H1 (cell line): Measurements from ENCODE around the gene IRF4. TPM values are rescaled to one million over a fixed set of nuclear protein-coding genes. Genes with fewer than 3 reads are reported as not detected.

Experiments
- CTCF ChIA-PET: fragments of 300-600 bp; sonication (Branson Sonifier 250); formaldehyde crosslinking; loops from one replicate; lab custom pipeline; 2021; ENCODE audit not compliant: partially characterized antibody; lab: Charles Lee
- POLR2A ChIA-PET: fragments of 300-600 bp; sonication (Branson Sonifier 250); formaldehyde crosslinking; loops from one replicate; lab custom pipeline; 2021; ENCODE audit warnings: inconsistent platforms; ENCODE audit not compliant: partially characterized antibody; lab: Charles Lee
- DNase-seq, 2 experiments: peaks; one replicate each; pipeline versions ENCODE4 v3.0.0 to v3.0.0-alpha.2; 2010 to 2022; ENCODE audit warnings: low spot score in 2 of 2, low read depth in 1 of 2, mixed read lengths in 1 of 2
- FAIRE-seq: peaks from 2 replicates; lab custom pipeline; 2011; peaks lifted over from hg19 to GRCh38; lab: Jason Lieb, UNC
- H2AFZ ChIP-seq: 2 replicates; pipeline ENCODE4 v1.8.1; 2012; ENCODE audit warnings: low read length, inconsistent platforms
- H2AK5ac ChIP-seq: 2 replicates; pipeline ENCODE4 v1.6.1; 2013; ENCODE audit warnings: low read depth, low read length
- H2BK120ac ChIP-seq: replicated peaks from 2 replicates; pipeline ENCODE3; 2013; ENCODE audit warnings: low read depth, low read length, inconsistent platforms
- H2BK12ac ChIP-seq: 2 replicates; pipeline ENCODE4 v1.6.1; 2013; ENCODE audit warnings: low read depth, low read length
- H2BK15ac ChIP-seq: 2 replicates; pipeline ENCODE4 v1.6.1; 2013; ENCODE audit warnings: low read length
- H2BK20ac ChIP-seq: 2 replicates; pipeline ENCODE4 v1.6.1; 2013; ENCODE audit warnings: low read length
- H2BK5ac ChIP-seq: 2 replicates; pipeline ENCODE4 v1.6.1; 2013; ENCODE audit warnings: low read depth, low read length
- H3K14ac ChIP-seq: 2 replicates; pipeline ENCODE4 v1.6.1; 2013; ENCODE audit warnings: inconsistent platforms; ENCODE audit not compliant: insufficient read length
- H3K18ac ChIP-seq: 2 replicates; pipeline ENCODE4 v1.6.1; 2013; ENCODE audit warnings: low read length; ENCODE audit errors: extremely low read depth
- H3K23ac ChIP-seq: 2 replicates; pipeline ENCODE4 v1.6.1; 2013; ENCODE audit warnings: inconsistent platforms; ENCODE audit not compliant: insufficient read length
- H3K23me2 ChIP-seq: 2 replicates; pipeline ENCODE4 v1.6.1; 2013; ENCODE audit warnings: low read depth, low read length
- H3K27ac ChIP-seq: 2 replicates; pipeline ENCODE4 v1.6.1; 2011; ENCODE audit warnings: low read depth, low read length, inconsistent platforms
- H3K27me3 ChIP-seq, 4 experiments: replicated peaks in 1 of 4; 1 replicate in 1 of 4; 2 replicates in 3 of 4; pipeline versions ENCODE4 v1.6.1 to v1.8.1; 2011 to 2013; ENCODE audit warnings: low read length in 3 of 4, mild to moderate bottlenecking in 3 of 4, inconsistent platforms in 2 of 4, mixed read lengths in 2 of 4, moderate library complexity in 1 of 4; ENCODE audit not compliant: control insufficient read depth in 3 of 4, insufficient read depth in 3 of 4; ENCODE audit errors: extremely low read depth in 1 of 4
- H3K36me3 ChIP-seq, 4 experiments: 2 replicates each; pipeline versions ENCODE4 v1.6.1 to v1.8.1; 2011 to 2013; ENCODE audit warnings: mild to moderate bottlenecking in 4 of 4, low read length in 3 of 4, moderate library complexity in 2 of 4, control low read depth in 1 of 4, inconsistent platforms in 1 of 4; ENCODE audit not compliant: insufficient read depth in 4 of 4, control insufficient read depth in 2 of 4
- H3K4ac ChIP-seq: replicated peaks from 2 replicates; pipeline ENCODE3; 2013; ENCODE audit warnings: low read length, low read depth, mixed read lengths, inconsistent platforms; ENCODE audit not compliant: insufficient read length
- H3K4me1 ChIP-seq, 4 experiments: replicated peaks in 1 of 4; 1 replicate in 1 of 4; 2 replicates in 3 of 4; pipeline versions ENCODE4 v1.6.1 to v1.8.1; 2011 to 2013; ENCODE audit warnings: low read length in 3 of 4, inconsistent platforms in 2 of 4, mixed read lengths in 1 of 4; ENCODE audit not compliant: insufficient read depth in 4 of 4, control insufficient read depth in 3 of 4
- H3K4me2 ChIP-seq, 2 experiments: 2 replicates each; pipeline versions ENCODE4 v1.6.1 to v1.8.1; 2011 to 2013; ENCODE audit warnings: low read depth in 2 of 2, low read length in 2 of 2, control low read depth in 1 of 2, inconsistent platforms in 1 of 2, mild to moderate bottlenecking in 1 of 2; ENCODE audit not compliant: insufficient read depth in 1 of 2
- H3K4me3 ChIP-seq, 4 experiments: fragments of 200-600, 300-600 bp in 1 of 4; sonication (generic), shearing (Covaris generic), sonication (Bioruptor Twin) in 1 of 4; 2 replicates each; pipeline versions ENCODE4 v1.5.1 to v1.8.1; 2011 to 2016; ENCODE audit warnings: low read length in 4 of 4, low read depth in 3 of 4, control low read depth in 2 of 4, inconsistent platforms in 2 of 4, mild to moderate bottlenecking in 2 of 4, mixed read lengths in 1 of 4, moderate library complexity in 1 of 4; ENCODE audit not compliant: insufficient read depth in 2 of 4; ENCODE audit errors: extremely low read depth in 1 of 4
- H3K56ac ChIP-seq: replicated peaks from 2 replicates; pipeline ENCODE3; 2013; ENCODE audit warnings: low read depth, mild to moderate bottlenecking, mixed read lengths, low read length, inconsistent platforms; ENCODE audit not compliant: insufficient read length
- H3K79me1 ChIP-seq: 2 replicates; pipeline ENCODE4 v1.6.1; 2013; ENCODE audit warnings: low read depth, low read length, control low read depth
- H3K79me2 ChIP-seq, 2 experiments: 2 replicates each; pipeline versions ENCODE4 v1.6.1 to v1.8.1; 2012 to 2013; ENCODE audit warnings: low read length in 2 of 2, mild to moderate bottlenecking in 2 of 2, inconsistent platforms in 1 of 2; ENCODE audit not compliant: insufficient read depth in 2 of 2, control insufficient read depth in 1 of 2
- H3K9ac ChIP-seq, 4 experiments: replicated peaks in 1 of 4; 1 replicate in 1 of 4; 2 replicates in 3 of 4; pipeline versions ENCODE4 v1.6.1 to v1.8.1; 2011 to 2013; ENCODE audit warnings: low read depth in 3 of 4, low read length in 3 of 4, control low read depth in 2 of 4, mild to moderate bottlenecking in 2 of 4, moderate library complexity in 2 of 4, inconsistent platforms in 1 of 4; ENCODE audit errors: extremely low read depth in 1 of 4
- H3K9me3 ChIP-seq, 2 experiments: 2 replicates each; pipeline versions ENCODE4 v1.6.1 to v1.8.1; 2012 to 2013; ENCODE audit warnings: mild to moderate bottlenecking in 2 of 2, moderate library complexity in 2 of 2, control low read depth in 1 of 2, inconsistent platforms in 1 of 2, low read depth in 1 of 2, low read length in 1 of 2, mixed read lengths in 1 of 2; ENCODE audit not compliant: insufficient read depth in 2 of 2
- H4K20me1 ChIP-seq, 2 experiments: replicated peaks in 1 of 2; 2 replicates each; pipeline versions ENCODE3 to v1.8.1; 2011 to 2013; ENCODE audit warnings: inconsistent platforms in 2 of 2, low read length in 2 of 2, mild to moderate bottlenecking in 1 of 2; ENCODE audit not compliant: insufficient read depth in 2 of 2, control insufficient read depth in 1 of 2
- H4K5ac ChIP-seq: 2 replicates; pipeline ENCODE4 v1.6.1; 2013; ENCODE audit warnings: low read length, low read depth, mixed read lengths, inconsistent platforms; ENCODE audit not compliant: insufficient read length
- H4K8ac ChIP-seq: 2 replicates; pipeline ENCODE4 v1.8.0; 2013; ENCODE audit warnings: mild to moderate bottlenecking, moderate library complexity, low read length, inconsistent platforms; ENCODE audit not compliant: insufficient read depth; ENCODE audit errors: extremely low read depth
- H4K91ac ChIP-seq: replicated peaks from 2 replicates; pipeline ENCODE3; 2013; ENCODE audit warnings: low read length, mixed read lengths, inconsistent platforms; ENCODE audit not compliant: insufficient read length
- EP300 ChIP-seq, 2 experiments: IDR thresholded peaks; 1 replicate in 1 of 2; 2 replicates in 1 of 2; pipeline ENCODE4 v1.6.1; 2011 to 2012; ENCODE audit warnings: low read depth in 2 of 2, low read length in 2 of 2, mild to moderate bottlenecking in 2 of 2, borderline replicate concordance in 1 of 2, inconsistent platforms in 1 of 2, moderate library complexity in 1 of 2
- EZH2 ChIP-seq: fragments of 200-600 bp; sonication (generic); IDR thresholded peaks from 2 replicates; pipeline ENCODE4 v1.7.1; 2012; ENCODE audit warnings: low read depth, mild to moderate bottlenecking, moderate library complexity, low read length, inconsistent platforms; ENCODE audit not compliant: severe bottlenecking
- NRF1 ChIP-seq: IDR thresholded peaks from 2 replicates; pipeline ENCODE4 v1.6.1; 2011; ENCODE audit warnings: mild to moderate bottlenecking, low read depth, low read length, improper control_type of control experiment
- YY1 ChIP-seq: IDR thresholded peaks from 2 replicates; pipeline ENCODE4 v1.6.1; 2011; ENCODE audit warnings: low read depth, mild to moderate bottlenecking, low read length
- WGBS, 2 experiments: shearing (Covaris generic) in 1 of 2; methylation state at CpG; one replicate each; pipeline versions ENCODE4 v1.1.6 to v1.1.7; 2013 to 2015; ENCODE audit warnings: low lambda C conversion rate in 2 of 2, mixed read lengths in 2 of 2, inconsistent platforms in 1 of 2, low coverage in 1 of 2, missing lambda C conversion rate in 1 of 2; ENCODE audit not compliant: insufficient replicate concordance in 2 of 2, insufficient coverage in 1 of 2, insufficient read length in 1 of 2; ENCODE audit errors: extremely low coverage in 1 of 2, missing lambda C conversion rate in 1 of 2; 5-methylcytosine and 5-hydroxymethylcytosine counted together
- polyA plus RNA-seq, 7 experiments: library from polyadenylated mRNA; depleted of rRNA in 3 of 7; stranded (reverse) in 5 of 7; unstranded in 2 of 7; fragments of >200 nt in 5 of 7; fragments of 200-250 nt in 2 of 7; gene quantifications; 1 replicate in 5 of 7; 2 replicates in 1 of 7; 4 replicates in 1 of 7; pipeline versions ENCODE4 v1.2.1 to v1.2.3, GENCODE V29; 2011 to 2013; ENCODE audit warnings: missing spikeins in 2 of 7, mixed read lengths in 2 of 7
- total RNA-seq: library from RNA; stranded (reverse); fragmentation: NEBNext Ultra II Directional; extraction: Animal tissue kit (Norgen Biotek cat#: 25700); gene quantifications from 2 replicates; pipeline ENCODE4 v1.2.1, GENCODE V29; 2021

The IRF4 gene
- total and polyA plus RNA-seq, 2 of the 8 experiments (the other 6 are each of a cell fraction or from before 2014, with no cell fraction given): 0.77 to 2.1 TPM

- H3K4ac ChIP-seq: no peak overlapping the region
- H4K5ac ChIP-seq: no peak overlapping the region
- H3K27me3 ChIP-seq: peaks cover 28 to 52% (median 45%) of the 10 kb centered on the region in 4 experiments
- H3K79me1 ChIP-seq: no peaks in the 10 kb centered on the region
- DNase-seq (no peak), FAIRE-seq (no peak)
- WGBS, 2 experiments: 84% methylated on average over 10 of the region's 10 CpGs; no CpG with 5 or more reads in 1 of the 2 experiments
- peaks cover 17% of the 10 kb centered on the region; the same call in 1 of the 2 replicates for H3K23me2 ChIP-seq
- H3K36me3 ChIP-seq: peaks cover 0 to 8% (median 0%) of the 10 kb centered on the region in 4 experiments; a peak in 1 of 8 replicates
- H3K79me2 ChIP-seq: no peaks in the 10 kb centered on the region
- H2AFZ ChIP-seq: no peak overlapping the region
- H3K56ac ChIP-seq: no peak overlapping the region
- no peak overlapping the region for H2BK12ac ChIP-seq
- no peaks in the 10 kb centered on the region for H3K9me3 ChIP-seq
- H3K4me2 ChIP-seq: no peak overlapping the region
- H3K18ac ChIP-seq: no peak overlapping the region
- CTCF ChIA-PET: interaction anchor here (1.0 to 1.2 kb wide), 2 partner anchors 23 to 72 kb away, joined by 3 to 4 read pairs; no protein-coding TSS in a partner anchor
- peaks cover 0 to 9% of the 10 kb centered on the region in 2 experiments for H4K20me1 ChIP-seq
- no peak overlapping the region for H2BK120ac ChIP-seq
- no peak overlapping the region for H4K8ac ChIP-seq
- H2BK5ac ChIP-seq: no peak overlapping the region
- H2BK20ac ChIP-seq: no peak overlapping the region
- no peak overlapping the region for H2AK5ac ChIP-seq
- POLR2A ChIA-PET: no interaction called here
- H3K23ac ChIP-seq: no peak overlapping the region
- peaks cover 2 to 6% (median 4%) of the 10 kb centered on the region in 4 experiments; a peak in 4 of 7 replicates for H3K4me1 ChIP-seq
- no peak overlapping the region for H3K9ac ChIP-seq
- no peak overlapping the region for H3K14ac ChIP-seq
- no peak overlapping the region for H3K27ac ChIP-seq
- no peak overlapping the region for H2BK15ac ChIP-seq
- H3K4me3 ChIP-seq: no peak overlapping the region
- H4K91ac ChIP-seq: no peak overlapping the region
- TF ChIP-seq NRF1 (no peak), EP300 (IDR thresholded peaks at IDR 0.05; ENCODE audit: borderline replicate concordance in 1 of 2, low read depth in 2 of 2, low read length in 2 of 2) (no peak), EZH2 (no peak), YY1 (no peak)
These were observed 4.0 kb downstream of the IRF4 start for GRCh38 chr6:395432-396125.
